OCI-LY1 (cell line): ENCODE results near the gene SLC2A4RG.

Experiments
- H2AFZ ChIP-seq: fragments of 200-600 bp; sonication (generic), shearing (Covaris generic); 2 replicates; pipeline ENCODE4 v1.6.0; 2014; ENCODE audit warnings: antibody characterized with exemption, mild to moderate bottlenecking, low read length
- H3F3A ChIP-seq: fragments of 200-600 bp; sonication (generic), shearing (Covaris generic); 2 replicates; pipeline ENCODE4 v1.6.0; 2014; ENCODE audit warnings: mild to moderate bottlenecking, antibody characterized with exemption, low read length, moderate library complexity; ENCODE audit not compliant: insufficient read depth
- H3K27ac ChIP-seq: fragments of 200-600 bp; sonication (generic); 2 replicates; pipeline ENCODE4 v1.5.1; 2014; ENCODE audit warnings: low read length, mixed run types, mild to moderate bottlenecking, low read depth; ENCODE audit not compliant: poor library complexity, severe bottlenecking
- H3K27me3 ChIP-seq: fragments of 200-600 bp; sonication (generic); 2 replicates; pipeline ENCODE4 v1.6.0; 2014; ENCODE audit warnings: antibody characterized with exemption, mild to moderate bottlenecking, low read length, moderate library complexity; ENCODE audit not compliant: insufficient read depth
- H3K36me3 ChIP-seq: fragments of 200-600 bp; sonication (generic); 2 replicates; pipeline ENCODE4 v1.6.1; 2014; ENCODE audit warnings: mild to moderate bottlenecking, antibody characterized with exemption, low read length, moderate library complexity, mixed read lengths; ENCODE audit not compliant: insufficient read depth
- H3K4me1 ChIP-seq: fragments of 200-600 bp; sonication (generic); 2 replicates; pipeline ENCODE4 v1.5.1; 2014; ENCODE audit warnings: mild to moderate bottlenecking, low read length, moderate library complexity; ENCODE audit not compliant: insufficient read depth, severe bottlenecking
- H3K4me2 ChIP-seq: fragments of 200-600 bp; sonication (generic), shearing (Covaris generic); 2 replicates; pipeline ENCODE4 v1.6.1; 2014; ENCODE audit warnings: low read length
- H3K4me3 ChIP-seq: fragments of 200-600 bp; sonication (generic); 2 replicates; pipeline ENCODE4 v1.5.1; 2014; ENCODE audit warnings: low read length, low read depth, mild to moderate bottlenecking, mixed read lengths; ENCODE audit not compliant: poor library complexity, severe bottlenecking
- H3K79me2 ChIP-seq: fragments of 200-600 bp; shearing (Covaris generic); 2 replicates; pipeline ENCODE4 v1.6.1; 2016; ENCODE audit warnings: mixed run types, low read length, mixed read lengths; ENCODE audit not compliant: insufficient read depth
- H3K9ac ChIP-seq: fragments of 200-600 bp; sonication (generic), shearing (Covaris generic); 2 replicates; pipeline ENCODE4 v1.6.1; 2014; ENCODE audit warnings: mild to moderate bottlenecking, low read length, mixed read lengths
- H3K9me2 ChIP-seq: fragments of 200-600 bp; sonication (generic), shearing (Covaris generic); 2 replicates; pipeline ENCODE4 v1.6.1; 2014; ENCODE audit warnings: low read depth, mild to moderate bottlenecking, low read length, mixed read lengths
- H3K9me3 ChIP-seq: fragments of 200-600 bp; shearing (Covaris generic); 2 replicates; pipeline ENCODE4 v1.6.1; 2014; ENCODE audit warnings: low read length, mixed read lengths
- H4K20me1 ChIP-seq: fragments of 200-600 bp; sonication (generic), shearing (Covaris generic); 2 replicates; pipeline ENCODE4 v1.6.0; 2016; ENCODE audit warnings: mild to moderate bottlenecking, low read length; ENCODE audit not compliant: insufficient read depth
- EZH2 ChIP-seq: fragments of 200-600 bp; sonication (generic), shearing (Covaris generic); IDR thresholded peaks from 2 replicates; pipeline ENCODE4 v1.8.0; 2017; ENCODE audit warnings: borderline replicate concordance, mixed run types, mild to moderate bottlenecking, antibody characterized with exemption, low read length, moderate library complexity, mixed read lengths
- TF ChIP-seq, protein P1 (sequence below): fragments of 200-600 bp; sonication (generic), shearing (Covaris generic); IDR thresholded peaks from 2 replicates; pipeline ENCODE4 v1.5.1; 2017; ENCODE audit warnings: mild to moderate bottlenecking, antibody characterized with exemption, low read length, moderate library complexity, mixed read lengths

SLC2A4RG gene

DNA sequence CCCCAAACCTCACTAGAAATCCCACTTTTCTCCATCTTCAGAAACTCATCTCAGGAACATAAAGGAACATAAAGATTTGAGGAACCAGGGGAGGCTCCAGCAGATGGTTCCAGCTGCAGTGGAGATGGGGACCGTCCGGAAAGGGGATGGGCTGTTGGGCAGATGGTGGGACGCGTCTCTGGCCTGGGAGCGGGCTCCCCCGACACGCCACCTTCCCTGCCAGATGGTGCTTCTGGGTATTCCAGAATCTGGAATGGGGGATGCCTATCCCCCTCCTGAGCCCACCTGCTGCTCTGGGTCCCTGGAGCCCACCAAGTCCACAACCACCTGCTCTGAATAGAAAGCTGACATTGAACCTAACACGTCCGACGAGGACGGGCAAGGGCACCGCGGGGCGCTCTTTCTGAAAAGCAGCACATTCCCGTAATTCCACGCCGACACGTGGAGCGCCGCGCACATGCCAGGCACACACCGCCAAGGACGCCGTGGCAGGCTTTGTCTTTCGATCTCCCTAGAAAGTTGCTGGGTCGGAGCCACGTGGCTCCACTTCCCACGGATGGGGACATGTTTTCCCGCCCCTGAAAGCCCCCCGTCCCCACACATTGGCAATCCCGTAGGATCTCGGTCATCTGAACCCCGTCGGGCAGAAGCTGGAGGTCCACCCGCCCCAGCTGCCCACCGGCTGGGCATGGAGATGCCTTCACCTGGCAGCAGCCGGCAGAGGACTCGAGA lies 27.3 kb downstream of the SLC2A4RG start:
- Histone ChIP-seq H4K20me1 (no peaks in the 10 kb centered on the region), H3K4me3 (no peak overlapping the region), H3F3A (no peaks in the 10 kb centered on the region), H3K4me2 (no peak overlapping the region), H3K79me2 (no peaks in the 10 kb centered on the region), H3K27me3 (peaks cover 4% of the 10 kb centered on the region; the same call in 1 of the 2 replicates), H3K27ac (no peak overlapping the region), H3K9ac (no peak overlapping the region), H2AFZ (no peak overlapping the region), H3K36me3 (no peaks in the 10 kb centered on the region), H3K9me3 (no peaks in the 10 kb centered on the region), H3K4me1 (no peaks in the 10 kb centered on the region), H3K9me2 (no peaks in the 10 kb centered on the region)
- TF ChIP-seq, protein P1, sequence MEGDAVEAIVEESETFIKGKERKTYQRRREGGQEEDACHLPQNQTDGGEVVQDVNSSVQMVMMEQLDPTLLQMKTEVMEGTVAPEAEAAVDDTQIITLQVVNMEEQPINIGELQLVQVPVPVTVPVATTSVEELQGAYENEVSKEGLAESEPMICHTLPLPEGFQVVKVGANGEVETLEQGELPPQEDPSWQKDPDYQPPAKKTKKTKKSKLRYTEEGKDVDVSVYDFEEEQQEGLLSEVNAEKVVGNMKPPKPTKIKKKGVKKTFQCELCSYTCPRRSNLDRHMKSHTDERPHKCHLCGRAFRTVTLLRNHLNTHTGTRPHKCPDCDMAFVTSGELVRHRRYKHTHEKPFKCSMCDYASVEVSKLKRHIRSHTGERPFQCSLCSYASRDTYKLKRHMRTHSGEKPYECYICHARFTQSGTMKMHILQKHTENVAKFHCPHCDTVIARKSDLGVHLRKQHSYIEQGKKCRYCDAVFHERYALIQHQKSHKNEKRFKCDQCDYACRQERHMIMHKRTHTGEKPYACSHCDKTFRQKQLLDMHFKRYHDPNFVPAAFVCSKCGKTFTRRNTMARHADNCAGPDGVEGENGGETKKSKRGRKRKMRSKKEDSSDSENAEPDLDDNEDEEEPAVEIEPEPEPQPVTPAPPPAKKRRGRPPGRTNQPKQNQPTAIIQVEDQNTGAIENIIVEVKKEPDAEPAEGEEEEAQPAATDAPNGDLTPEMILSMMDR, result no peak
- no peak for TF ChIP-seq EZH2

DNA sequence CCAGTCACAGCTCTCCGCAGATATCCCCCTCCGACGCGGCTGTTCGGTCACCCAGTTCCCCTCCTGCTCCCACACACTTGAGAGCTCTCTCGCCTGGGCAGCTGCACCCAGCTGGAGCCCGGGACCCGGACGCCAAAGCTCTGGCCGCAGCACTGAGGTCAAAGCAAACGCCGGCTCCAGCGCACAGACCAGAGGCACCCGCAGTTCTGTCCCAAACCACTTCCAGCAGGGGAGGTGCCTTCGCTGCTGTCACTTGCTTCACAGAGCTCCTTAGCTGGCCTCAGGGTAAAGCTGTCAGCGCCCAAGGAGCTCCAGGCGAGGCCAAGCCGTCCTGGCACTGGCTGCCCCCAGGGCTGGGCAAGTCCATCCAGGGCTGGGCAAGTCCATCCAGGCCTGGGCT lies 27.9 kb downstream of the SLC2A4RG start:
- Histone ChIP-seq H3K9me2 (no peaks in the 10 kb centered on the region), H3K4me2 (no peak overlapping the region), H4K20me1 (no peaks in the 10 kb centered on the region), H3K36me3 (no peaks in the 10 kb centered on the region), H3K27ac (no peak overlapping the region), H3K9me3 (no peaks in the 10 kb centered on the region), H3K4me1 (no peaks in the 10 kb centered on the region), H2AFZ (no peak overlapping the region), H3K4me3 (no peak overlapping the region), H3F3A (no peaks in the 10 kb centered on the region), H3K79me2 (no peaks in the 10 kb centered on the region), H3K27me3 (peaks cover 4% of the 10 kb centered on the region; the same call in 1 of the 2 replicates), H3K9ac (no peak overlapping the region)
- TF ChIP-seq, protein P1, result no peak
- TF ChIP-seq EZH2, result no peak

DNA sequence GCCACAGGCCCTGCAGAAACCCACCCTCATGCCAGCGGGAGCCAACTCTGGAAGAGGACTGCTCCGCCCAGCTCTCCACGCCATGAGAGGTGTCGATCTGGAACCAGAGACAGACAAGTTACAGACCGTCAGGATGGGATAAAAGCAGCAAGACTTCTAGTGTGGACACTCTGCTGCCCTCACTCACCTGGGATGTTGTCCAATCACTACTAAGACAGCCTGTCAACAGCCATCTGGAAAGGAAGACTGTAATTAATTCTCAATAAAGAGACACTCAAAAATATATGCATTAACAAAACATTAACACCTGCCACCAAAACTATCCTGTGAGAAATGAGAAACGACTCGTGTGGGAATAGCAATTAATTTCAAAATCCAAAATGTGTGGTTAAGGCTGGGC lies 28.3 kb downstream of the SLC2A4RG start:
- Histone ChIP-seq H3K4me1 (peaks cover 4% of the 10 kb centered on the region), H3K27me3 (peaks cover 4% of the 10 kb centered on the region; the same call in 1 of the 2 replicates), H2AFZ (no peak overlapping the region), H3K9me2 (no peaks in the 10 kb centered on the region), H3K36me3 (no peaks in the 10 kb centered on the region), H3K79me2 (no peaks in the 10 kb centered on the region), H3K4me3 (no peak overlapping the region), H3K4me2 (no peak overlapping the region), H4K20me1 (no peaks in the 10 kb centered on the region), H3K9me3 (no peaks in the 10 kb centered on the region), H3K9ac (no peak overlapping the region), H3K27ac (no peak overlapping the region), H3F3A (no peaks in the 10 kb centered on the region)
- TF ChIP-seq, protein P1, result no peak
- no peak for TF ChIP-seq EZH2
